Measurements from ENCODE around the gene MYH6.
A peak's percentile ranks its signal among the peaks of the same experiment; 100 is the strongest.

MYH6 gene

DNA sequence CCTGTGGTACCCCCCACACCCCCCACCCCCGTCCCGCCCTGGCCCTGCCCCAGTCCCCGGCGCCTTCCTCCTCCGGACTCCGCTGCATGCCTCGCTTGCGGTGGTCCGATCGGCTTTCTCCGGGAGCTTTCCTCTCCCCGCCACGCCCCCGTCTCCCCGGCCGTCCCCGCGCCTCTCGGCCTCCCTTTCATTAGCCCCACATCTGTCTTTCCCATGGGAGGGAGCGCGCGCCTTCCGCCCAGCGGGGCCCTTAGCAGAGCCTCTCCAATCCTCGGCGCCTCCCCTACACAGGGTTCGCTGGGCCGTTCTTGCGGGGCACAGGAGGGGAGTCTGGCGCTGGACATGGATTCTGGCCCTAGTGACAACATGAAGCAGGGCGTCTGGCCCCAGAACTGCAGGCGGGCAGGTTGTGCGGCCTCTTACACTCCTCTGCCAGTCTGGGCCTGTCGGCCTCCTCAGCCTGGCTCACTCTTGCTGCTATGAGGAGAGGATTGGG, 41.6 kb downstream of the MYH6 start:
- DNase-seq (ENCODE audit: low read depth): no peak
- TF ChIP-seq CTCF (conservative IDR thresholded peaks at IDR 0.05; ENCODE audit: low read depth, low read length): no peak
- H3K4me3 ChIP-seq (ENCODE audit: low read length): peak overlapping the region; percentile 47

- no peak for TF ChIP-seq CTCF (conservative IDR thresholded peaks at IDR 0.05; ENCODE audit: low read depth, low read length)
- H3K4me3 ChIP-seq (ENCODE audit: low read length): peak overlapping the region; percentile 47
- DNase-seq (ENCODE audit: low read depth): peak; percentile 20
Observed at GRCh38 chr14:23365732-23366425, 42.2 kb downstream of the MYH6 start.

- no peak for DNase-seq (ENCODE audit: low read depth)
Observed at GRCh38 chr14:23365036-23365731, 42.9 kb downstream of the MYH6 start, which contains the start of gene EFS. EFS (minus strand) TSS chr14:23365172; CDS start chr14:23365025, 147 bp downstream.

GRCh38 chr14:23364164-23365035, 43.7 kb downstream of the MYH6 start:
- no peak for TF ChIP-seq CTCF (conservative IDR thresholded peaks at IDR 0.05; ENCODE audit: low read depth, low read length)
- DNase-seq (ENCODE audit: low read depth): no peak
- H3K4me3 ChIP-seq (ENCODE audit: low read length): peak overlapping the region; percentile 35

More at GRCh38 chr14:23365036-23365731, 42.9 kb downstream of the MYH6 start, which contains the start of gene EFS:
- peak within 1 kb of the TSS; percentile 47 for H3K4me3 ChIP-seq (ENCODE audit: low read length)
- TF ChIP-seq CTCF (conservative IDR thresholded peaks at IDR 0.05; ENCODE audit: low read depth, low read length): no peak

- peak; percentile 52 for TF ChIP-seq CTCF (conservative IDR thresholded peaks at IDR 0.05; ENCODE audit: low read depth, low read length)
Observed at GRCh38 chr14:23362200-23362599, 45.9 kb downstream of the MYH6 start.

GRCh38 chr14:23361763-23362162, 46.3 kb downstream of the MYH6 start:
- DNase-seq (ENCODE audit: low read depth): no peak
- no peak for TF ChIP-seq CTCF (conservative IDR thresholded peaks at IDR 0.05; ENCODE audit: low read depth, low read length)
- no peak overlapping the region for H3K4me3 ChIP-seq (ENCODE audit: low read length)

More at GRCh38 chr14:23362200-23362599, 45.9 kb downstream of the MYH6 start:
- H3K4me3 ChIP-seq (ENCODE audit: low read length): no peak overlapping the region
- no peak for DNase-seq (ENCODE audit: low read depth)

All from retinal pigment epithelial cell (primary cell).